Omental fat pad (tissue), 4 donors: ENCODE measurements around the gene NFAM1. TPM values are rescaled to one million over a fixed set of nuclear protein-coding genes. Genes with fewer than 3 reads are reported as not detected.

Experiments used
- ATAC-seq: fragments of 150-250 bp; one replicate; pipeline ENCODE4 v1.9.1; 2016; ENCODE audit warnings: mild to moderate bottlenecking, moderate library complexity; ENCODE audit not compliant: low FRiP score
- DNase-seq: peaks from one replicate; pipeline ENCODE4 v3.0.0-alpha.2; 2019; ENCODE audit warnings: low spot score
- total RNA-seq, 4 donors: library from RNA; depleted of rRNA; stranded (reverse); fragments of >200 nt; gene quantifications; one replicate each; pipeline ENCODE4 v1.1.0, GENCODE V29; 2016
- TF ChIP-seq, protein P1 (sequence below), 3 donors: fragments of 450-650 bp; IDR thresholded peaks; one replicate each; pipeline ENCODE4 v1.5.1; 2016 to 2017; ENCODE audit warnings: antibody characterized with exemption in 3 of 3, mild to moderate bottlenecking in 3 of 3, moderate library complexity in 2 of 3

NFAM1 gene
- total RNA-seq, 4 donors from 2014 or later = 4.9 to 14.0 (median 6.3) TPM

DNA sequence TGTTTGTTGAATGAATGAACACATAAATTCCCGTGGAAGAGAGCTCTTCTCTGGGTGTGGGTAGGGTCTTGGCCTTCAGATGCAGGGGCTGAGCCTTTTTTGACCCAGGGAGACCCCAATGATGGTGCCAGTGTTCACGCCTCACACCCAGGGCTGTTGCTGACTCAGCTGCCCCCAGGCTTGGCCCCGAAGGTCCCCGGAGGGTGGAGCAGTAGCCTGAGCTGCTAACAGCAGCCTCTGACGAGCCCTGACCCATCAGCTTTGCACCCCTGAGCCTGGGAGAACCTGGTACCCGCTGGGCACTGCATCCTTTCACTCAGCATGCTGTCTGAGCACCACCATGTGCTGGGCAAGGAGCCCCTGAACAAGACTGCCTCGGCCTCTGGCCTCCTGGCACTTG is 23.9 kb downstream of the NFAM1 start:
- no peak for ATAC-seq
- no peak for DNase-seq
- TF ChIP-seq, protein P1, sequence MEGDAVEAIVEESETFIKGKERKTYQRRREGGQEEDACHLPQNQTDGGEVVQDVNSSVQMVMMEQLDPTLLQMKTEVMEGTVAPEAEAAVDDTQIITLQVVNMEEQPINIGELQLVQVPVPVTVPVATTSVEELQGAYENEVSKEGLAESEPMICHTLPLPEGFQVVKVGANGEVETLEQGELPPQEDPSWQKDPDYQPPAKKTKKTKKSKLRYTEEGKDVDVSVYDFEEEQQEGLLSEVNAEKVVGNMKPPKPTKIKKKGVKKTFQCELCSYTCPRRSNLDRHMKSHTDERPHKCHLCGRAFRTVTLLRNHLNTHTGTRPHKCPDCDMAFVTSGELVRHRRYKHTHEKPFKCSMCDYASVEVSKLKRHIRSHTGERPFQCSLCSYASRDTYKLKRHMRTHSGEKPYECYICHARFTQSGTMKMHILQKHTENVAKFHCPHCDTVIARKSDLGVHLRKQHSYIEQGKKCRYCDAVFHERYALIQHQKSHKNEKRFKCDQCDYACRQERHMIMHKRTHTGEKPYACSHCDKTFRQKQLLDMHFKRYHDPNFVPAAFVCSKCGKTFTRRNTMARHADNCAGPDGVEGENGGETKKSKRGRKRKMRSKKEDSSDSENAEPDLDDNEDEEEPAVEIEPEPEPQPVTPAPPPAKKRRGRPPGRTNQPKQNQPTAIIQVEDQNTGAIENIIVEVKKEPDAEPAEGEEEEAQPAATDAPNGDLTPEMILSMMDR (IDR thresholded peaks at IDR 0.05) = no peak

DNA sequence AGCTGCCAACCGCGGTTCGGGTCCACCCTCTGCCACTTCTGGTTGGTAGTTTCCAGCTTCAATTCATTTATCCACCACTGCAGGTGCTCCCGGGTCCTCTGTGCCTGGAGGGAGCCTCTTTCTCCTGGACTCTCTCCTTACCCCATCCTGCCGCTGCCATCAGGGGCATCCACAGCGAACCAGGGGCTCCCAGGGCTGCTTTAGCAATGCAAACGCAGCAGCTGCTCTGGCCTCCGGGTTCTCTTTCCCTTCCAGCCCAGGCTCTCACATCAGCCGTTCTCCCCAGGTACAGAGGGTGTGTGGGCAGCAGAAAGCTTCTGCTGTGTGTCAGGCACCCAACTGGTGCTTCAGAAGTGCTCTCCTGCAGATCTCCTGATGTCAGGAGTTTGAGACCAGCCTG is 27.9 kb downstream of the NFAM1 start:
- TF ChIP-seq, protein P1 (IDR thresholded peaks at IDR 0.05) = no peak
- no peak for DNase-seq
- no peak for ATAC-seq

DNA sequence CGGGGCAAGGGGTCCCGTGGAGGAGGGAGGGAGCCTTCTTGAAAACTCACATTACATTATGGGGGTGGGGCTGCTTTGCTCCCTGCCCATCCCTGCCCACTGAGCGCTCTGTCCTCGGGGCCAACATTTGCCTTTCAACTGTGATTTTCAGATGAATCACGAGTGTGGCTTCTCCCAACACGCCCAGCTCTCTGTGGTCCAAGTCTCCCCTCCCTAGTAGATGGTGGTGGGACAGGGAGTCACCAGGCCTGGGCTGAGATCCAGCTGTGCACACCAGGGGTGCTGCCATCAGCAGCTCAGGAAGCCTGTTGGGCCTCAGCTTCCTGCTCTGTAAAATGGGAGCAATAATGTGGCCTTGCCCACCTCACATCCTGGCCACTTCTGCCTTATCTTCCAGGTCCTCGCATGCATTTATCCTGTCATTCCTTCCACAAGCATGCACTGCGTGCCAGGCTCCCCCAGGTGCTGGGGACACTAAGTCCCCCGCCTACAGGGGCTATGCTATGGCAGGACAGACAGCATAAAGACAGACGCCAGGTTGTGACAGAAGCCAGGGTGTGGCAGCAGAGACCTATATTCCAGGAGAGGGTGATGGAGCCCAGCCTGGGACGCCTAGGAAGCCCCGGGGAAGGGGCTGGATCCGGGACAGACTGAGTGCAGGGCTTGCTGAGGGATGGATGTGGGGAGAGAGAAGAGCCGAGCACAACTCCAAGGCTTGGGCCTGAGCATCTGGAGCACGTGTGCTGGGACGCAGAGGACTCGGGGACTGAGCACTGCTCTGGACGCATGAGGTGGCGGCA is 30.5 kb downstream of the NFAM1 start:
- no peak for ATAC-seq
- DNase-seq = no peak
- TF ChIP-seq, protein P1 (IDR thresholded peaks at IDR 0.05) = no peak

DNA sequence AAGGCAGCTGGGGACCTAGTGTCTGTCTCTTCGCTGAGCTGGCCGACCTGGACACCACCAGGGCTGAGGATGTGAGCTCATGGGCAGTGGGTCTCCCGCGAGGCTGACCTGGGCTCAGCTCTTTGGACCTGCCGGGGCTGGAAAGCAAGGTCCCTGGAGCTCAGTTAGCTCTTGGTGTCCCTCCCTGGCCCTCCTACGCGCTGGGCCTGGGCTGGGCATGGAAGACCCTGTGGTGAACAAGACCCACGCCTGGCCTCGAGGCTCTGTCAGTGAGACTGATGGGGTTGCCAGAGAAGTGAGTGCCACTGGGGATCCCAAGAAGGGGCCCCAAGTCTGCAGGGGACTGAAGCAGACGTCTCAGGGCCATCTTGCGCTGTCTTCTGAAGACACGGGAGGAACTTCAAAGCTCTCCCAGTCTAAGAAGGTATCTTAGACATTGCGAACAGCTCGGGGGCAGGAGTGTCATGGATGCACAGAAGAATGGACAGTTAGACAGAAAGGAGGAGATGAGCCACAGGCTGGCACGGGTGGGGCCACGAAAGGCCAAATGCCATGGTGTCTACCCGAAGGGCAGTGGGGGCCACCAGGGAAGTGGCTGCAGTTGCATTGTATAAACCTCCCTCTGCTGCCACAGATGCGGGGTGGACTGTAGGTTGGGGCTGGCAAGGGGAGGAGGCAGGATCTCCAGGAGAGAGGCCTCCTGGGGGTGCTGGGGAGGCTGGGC is 31.2 kb downstream of the NFAM1 start:
- DNase-seq (no peak), ATAC-seq (no peak)
- TF ChIP-seq, protein P1 (IDR thresholded peaks at IDR 0.05) = no peak

DNA sequence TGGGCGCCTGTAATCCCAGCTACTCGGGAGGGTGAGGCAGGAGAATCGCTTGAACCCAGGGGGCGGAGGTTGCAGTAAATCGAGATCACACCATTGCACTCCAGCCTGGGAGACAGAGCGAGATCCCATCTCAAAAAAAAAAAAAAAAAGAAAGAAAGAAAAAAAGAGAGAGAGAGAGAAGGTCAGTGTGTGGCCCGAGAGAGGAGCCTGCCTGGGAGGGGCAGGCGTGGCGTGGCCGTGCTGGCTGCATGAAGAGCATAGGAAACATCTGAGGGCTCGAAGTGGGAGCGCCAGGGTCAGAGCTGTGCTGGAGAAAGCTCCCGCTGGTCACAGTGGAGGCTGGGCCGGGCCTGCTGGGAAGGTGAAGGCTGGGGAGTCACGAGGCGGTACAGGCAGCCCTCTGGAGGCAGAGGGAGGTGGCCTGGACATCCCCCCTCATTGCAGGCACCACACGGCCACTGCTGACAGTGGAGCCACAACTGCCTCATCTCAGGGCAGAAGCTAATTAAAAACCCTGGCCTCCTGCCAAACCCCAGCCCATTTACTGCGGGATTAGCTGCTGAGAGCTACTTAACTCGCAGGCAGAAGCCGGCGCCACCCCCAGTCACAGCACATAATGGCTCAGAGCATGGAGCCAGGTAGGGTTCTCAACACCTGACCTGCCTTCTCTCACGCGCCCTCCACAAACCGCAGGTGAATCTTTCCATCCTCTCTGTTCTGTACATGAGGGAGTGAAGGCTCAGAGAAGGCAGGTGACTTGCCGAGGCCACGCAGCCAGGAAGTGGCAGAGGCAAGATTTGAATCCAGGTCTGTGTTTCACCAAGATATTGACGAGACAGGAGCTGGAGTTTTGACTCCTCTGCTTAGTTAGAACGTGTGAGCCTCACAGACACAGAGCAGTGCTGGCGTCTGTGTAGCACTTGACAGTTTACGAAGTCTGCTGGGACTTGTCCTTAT is 32.6 kb downstream of the NFAM1 start:
- no peak for ATAC-seq
- no peak for DNase-seq
- TF ChIP-seq, protein P1 (IDR thresholded peaks at IDR 0.05) = no peak

DNA sequence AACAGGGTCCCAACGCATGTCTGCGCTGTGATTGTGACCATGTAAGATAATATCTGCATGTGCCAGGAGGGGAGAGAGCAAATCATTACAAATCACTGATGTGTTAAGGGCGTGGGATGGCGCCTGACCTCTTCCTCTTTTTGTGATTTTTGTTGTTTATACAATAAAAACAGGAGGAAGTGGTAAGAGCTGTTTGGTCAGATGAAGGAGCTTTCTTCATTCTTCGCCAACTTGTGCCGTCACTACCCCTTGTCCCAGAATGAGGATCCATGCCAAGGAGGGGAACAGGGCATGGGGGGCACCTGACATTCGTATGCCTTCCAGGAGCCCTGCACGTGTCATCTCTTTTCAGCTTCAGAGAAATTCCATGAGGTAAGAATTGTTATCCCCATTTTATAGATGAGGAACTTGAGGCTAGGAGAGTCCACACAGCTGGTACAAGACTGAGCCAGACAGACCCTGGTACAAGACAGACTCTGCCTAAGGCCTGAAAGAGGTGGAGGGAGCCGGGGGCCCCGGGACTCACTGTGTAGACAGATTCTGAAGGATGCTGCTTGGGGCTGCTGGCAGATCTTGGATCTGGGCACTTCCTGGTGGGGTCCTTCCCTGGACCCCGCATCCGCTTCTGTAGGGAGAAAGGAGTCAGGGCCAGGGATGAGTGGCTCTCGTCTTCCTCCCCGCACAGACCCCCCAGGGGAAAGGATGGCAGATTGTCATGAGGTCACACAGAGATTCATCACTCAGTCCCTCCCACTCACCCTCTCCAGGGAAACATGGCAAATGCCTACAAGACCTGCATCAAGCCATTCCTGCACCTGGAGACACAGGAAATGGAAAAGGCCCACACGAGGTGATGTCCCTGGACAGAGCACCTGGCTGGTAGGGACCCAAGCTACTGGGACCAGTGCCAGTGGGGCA is 34.6 kb downstream of the NFAM1 start:
- DNase-seq (no peak), ATAC-seq (peak; percentile 17)
- TF ChIP-seq, protein P1 (IDR thresholded peaks at IDR 0.05) = no peak
